ENCODE results near the gene DNAH9. TPM values are rescaled to one million over a fixed set of nuclear protein-coding genes. Genes with fewer than 3 reads are reported as not detected.

Gene DNAH9
- total RNA-seq, 1 donor from 2014 or later: 0.96 TPM

DNA sequence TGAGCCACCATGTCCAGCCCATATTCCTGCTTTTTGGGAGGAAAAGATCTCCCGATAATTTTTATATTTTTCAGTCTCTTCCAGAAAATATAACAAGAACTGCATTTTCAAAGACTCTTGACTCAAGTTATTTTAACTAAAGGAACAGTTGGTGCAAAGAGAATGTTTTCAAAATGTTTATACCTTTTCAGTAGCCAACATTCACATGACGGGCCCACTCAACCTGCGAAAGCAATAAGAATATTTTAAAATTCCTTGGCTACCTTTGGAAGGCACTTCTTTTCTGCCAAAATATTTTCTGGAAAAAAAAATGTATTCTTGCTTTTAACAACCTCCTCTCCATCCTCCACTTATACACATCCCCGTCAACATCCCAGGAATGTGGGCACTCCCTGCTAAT lies 258.7 kb downstream of the DNAH9 start:
- DNase-seq (ENCODE audit: low spot score in 2 of 2, unreplicated experiment in 2 of 2): no peak
- Mint-ChIP-seq H3K9me3 (peaks cover 5% of the 10 kb centered on the region), H3K4me1 (no peaks in the 10 kb centered on the region), H3K4me3 (no peak overlapping the region), H3K36me3 (no peaks in the 10 kb centered on the region), H3K27me3 (ENCODE audit: low read depth) (no peaks in the 10 kb centered on the region), H3K27ac (no peak overlapping the region)
- TF ChIP-seq, protein P1, sequence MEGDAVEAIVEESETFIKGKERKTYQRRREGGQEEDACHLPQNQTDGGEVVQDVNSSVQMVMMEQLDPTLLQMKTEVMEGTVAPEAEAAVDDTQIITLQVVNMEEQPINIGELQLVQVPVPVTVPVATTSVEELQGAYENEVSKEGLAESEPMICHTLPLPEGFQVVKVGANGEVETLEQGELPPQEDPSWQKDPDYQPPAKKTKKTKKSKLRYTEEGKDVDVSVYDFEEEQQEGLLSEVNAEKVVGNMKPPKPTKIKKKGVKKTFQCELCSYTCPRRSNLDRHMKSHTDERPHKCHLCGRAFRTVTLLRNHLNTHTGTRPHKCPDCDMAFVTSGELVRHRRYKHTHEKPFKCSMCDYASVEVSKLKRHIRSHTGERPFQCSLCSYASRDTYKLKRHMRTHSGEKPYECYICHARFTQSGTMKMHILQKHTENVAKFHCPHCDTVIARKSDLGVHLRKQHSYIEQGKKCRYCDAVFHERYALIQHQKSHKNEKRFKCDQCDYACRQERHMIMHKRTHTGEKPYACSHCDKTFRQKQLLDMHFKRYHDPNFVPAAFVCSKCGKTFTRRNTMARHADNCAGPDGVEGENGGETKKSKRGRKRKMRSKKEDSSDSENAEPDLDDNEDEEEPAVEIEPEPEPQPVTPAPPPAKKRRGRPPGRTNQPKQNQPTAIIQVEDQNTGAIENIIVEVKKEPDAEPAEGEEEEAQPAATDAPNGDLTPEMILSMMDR (IDR thresholded peaks at IDR 0.05; ENCODE audit: unreplicated experiment): no peak

DNA sequence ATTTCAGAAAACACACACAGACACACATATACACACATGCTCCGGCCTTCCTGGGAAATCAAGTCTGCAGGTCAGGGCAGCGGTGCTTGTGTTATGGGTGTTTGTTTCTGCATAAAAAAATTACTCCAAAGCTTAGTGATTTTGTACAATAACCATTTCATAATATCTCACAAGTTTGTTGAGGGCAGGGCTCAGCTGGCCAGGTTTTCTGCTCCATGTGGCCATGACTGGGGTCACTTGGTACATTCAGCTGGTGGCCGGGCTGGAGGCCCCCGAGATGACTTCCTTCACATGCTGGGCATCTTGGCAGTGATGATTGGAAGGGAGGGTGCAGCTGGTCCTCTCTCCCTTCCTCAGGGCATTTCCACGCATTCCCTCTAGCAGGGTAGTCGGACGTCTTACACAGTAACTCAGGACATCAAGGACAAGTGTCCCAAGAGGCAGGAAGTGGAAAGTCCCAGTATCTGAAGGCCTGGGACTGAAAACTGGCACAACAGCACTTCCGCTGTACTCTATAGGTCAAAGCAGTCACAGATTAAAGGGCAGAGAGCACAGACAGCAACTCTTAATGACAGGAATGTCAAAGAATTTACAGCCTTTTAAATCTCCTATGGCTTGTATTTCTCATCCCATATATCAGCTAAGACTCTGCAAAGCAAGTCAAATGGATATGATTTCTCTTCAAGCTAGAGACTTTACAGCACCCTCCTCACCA lies 271.6 kb downstream of the DNAH9 start:
- no peak overlapping the region for H3K4me3 Mint-ChIP-seq
- no peaks in the 10 kb centered on the region for H3K4me1 Mint-ChIP-seq
- H3K27ac Mint-ChIP-seq: no peak overlapping the region
- no peaks in the 10 kb centered on the region for H3K36me3 Mint-ChIP-seq
- no peak for DNase-seq (ENCODE audit: low spot score in 2 of 2, unreplicated experiment in 2 of 2)
- TF ChIP-seq, protein P1 (IDR thresholded peaks at IDR 0.05; ENCODE audit: unreplicated experiment): no peak
- peaks cover 4% of the 10 kb centered on the region for H3K27me3 Mint-ChIP-seq (ENCODE audit: low read depth)
- peaks cover 30% of the 10 kb centered on the region for H3K9me3 Mint-ChIP-seq

GRCh38 chr17:11871773-11872172 lies 273.5 kb downstream of the DNAH9 start:
- DNase-seq (ENCODE audit: low spot score in 2 of 2, unreplicated experiment in 2 of 2): no peak
- Mint-ChIP-seq H3K4me1 (no peaks in the 10 kb centered on the region), H3K27me3 (ENCODE audit: low read depth) (peaks cover 4% of the 10 kb centered on the region), H3K36me3 (no peaks in the 10 kb centered on the region), H3K4me3 (no peak overlapping the region), H3K9me3 (peaks cover 30% of the 10 kb centered on the region), H3K27ac (no peak overlapping the region)
- TF ChIP-seq, protein P1 (IDR thresholded peaks at IDR 0.05; ENCODE audit: unreplicated experiment): no peak

GRCh38 chr17:11874756-11875155 lies 276.5 kb downstream of the DNAH9 start:
- Mint-ChIP-seq H3K9me3 (peaks cover 5% of the 10 kb centered on the region), H3K27me3 (ENCODE audit: low read depth) (peaks cover 4% of the 10 kb centered on the region), H3K27ac (no peak overlapping the region), H3K4me1 (no peaks in the 10 kb centered on the region), H3K36me3 (no peaks in the 10 kb centered on the region), H3K4me3 (no peak overlapping the region)
- TF ChIP-seq, protein P1 (IDR thresholded peaks at IDR 0.05; ENCODE audit: unreplicated experiment): no peak
- no peak for DNase-seq (ENCODE audit: low spot score in 2 of 2, unreplicated experiment in 2 of 2)

GRCh38 chr17:11880714-11881113 lies 282.4 kb downstream of the DNAH9 start:
- Mint-ChIP-seq H3K9me3 (no peaks in the 10 kb centered on the region), H3K4me1 (no peaks in the 10 kb centered on the region), H3K4me3 (no peak overlapping the region), H3K27me3 (ENCODE audit: low read depth) (no peaks in the 10 kb centered on the region), H3K27ac (no peak overlapping the region), H3K36me3 (no peaks in the 10 kb centered on the region)
- DNase-seq (ENCODE audit: low spot score in 2 of 2, unreplicated experiment in 2 of 2): no peak
- TF ChIP-seq, protein P1 (IDR thresholded peaks at IDR 0.05; ENCODE audit: unreplicated experiment): no peak
